Brain microvascular endothelial cell (primary cell): ENCODE results near the gene GJA3.

ENCODE experiments used
- DNase-seq: peaks from one replicate; pipeline ENCODE4 v3.0.0-alpha.2; 2020
- H3K27ac ChIP-seq: fragments of 250-450 bp; sonication (Bioruptor Pico); 2 replicates; pipeline ENCODE4 v1.5.1; 2020; ENCODE audit warnings: mild to moderate bottlenecking, moderate library complexity
- H3K27me3 ChIP-seq: fragments of 250-450 bp; sonication (Bioruptor Pico); replicated peaks from 2 replicates; pipeline ENCODE4 v1.5.1; 2020; ENCODE audit warnings: mild to moderate bottlenecking
- H3K36me3 ChIP-seq: fragments of 250-450 bp; sonication (Bioruptor Pico); replicated peaks from 2 replicates; pipeline ENCODE4 v1.5.1; 2020; ENCODE audit warnings: mild to moderate bottlenecking
- H3K4me3 ChIP-seq: 2 replicates; pipeline ENCODE4 v1.5.1; 2011; ENCODE audit warnings: low read depth, mild to moderate bottlenecking, control low read depth, low read length, moderate library complexity
- in situ Hi-C: cut with HindIII; loops from 2 replicates; pipeline ENCODE4 v1.10.0; 2017; ENCODE audit warnings: low sequenced_read_pairs, low pct_ligation_motif_present
- TF ChIP-seq, protein P1 (sequence below): IDR thresholded peaks from 2 replicates; pipeline ENCODE4 v1.5.1; 2011; ENCODE audit warnings: low read depth, mild to moderate bottlenecking, moderate library complexity, low read length, control low read depth, inconsistent platforms; ENCODE audit errors: missing control alignments

GJA3 gene

DNA sequence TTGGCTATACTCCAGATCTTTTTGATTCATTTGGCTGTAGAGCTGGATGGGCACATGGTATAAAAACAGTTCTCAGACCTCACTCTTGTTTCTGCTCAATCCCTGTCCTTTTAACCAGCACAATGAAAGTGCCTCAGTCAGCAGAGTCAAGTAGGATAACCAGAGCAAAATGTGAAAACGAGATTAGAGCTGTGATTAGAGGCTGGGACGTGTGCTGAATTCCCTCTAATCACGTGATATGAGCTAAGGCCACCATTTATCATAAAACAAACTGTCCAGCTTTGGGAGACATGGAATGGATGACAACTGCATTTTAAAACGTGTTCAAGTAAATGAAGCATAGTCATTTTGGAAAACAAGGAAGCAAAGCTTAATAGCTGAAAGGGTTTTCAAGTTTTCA, 54.1 kb downstream of the GJA3 start:
- Histone ChIP-seq H3K27ac (no peak overlapping the region), H3K4me3 (no peak overlapping the region), H3K27me3 (peaks cover 8% of the 10 kb centered on the region), H3K36me3 (no peaks in the 10 kb centered on the region)
- no peak for DNase-seq
- in situ Hi-C loops = no loop called here
- TF ChIP-seq, protein P1, sequence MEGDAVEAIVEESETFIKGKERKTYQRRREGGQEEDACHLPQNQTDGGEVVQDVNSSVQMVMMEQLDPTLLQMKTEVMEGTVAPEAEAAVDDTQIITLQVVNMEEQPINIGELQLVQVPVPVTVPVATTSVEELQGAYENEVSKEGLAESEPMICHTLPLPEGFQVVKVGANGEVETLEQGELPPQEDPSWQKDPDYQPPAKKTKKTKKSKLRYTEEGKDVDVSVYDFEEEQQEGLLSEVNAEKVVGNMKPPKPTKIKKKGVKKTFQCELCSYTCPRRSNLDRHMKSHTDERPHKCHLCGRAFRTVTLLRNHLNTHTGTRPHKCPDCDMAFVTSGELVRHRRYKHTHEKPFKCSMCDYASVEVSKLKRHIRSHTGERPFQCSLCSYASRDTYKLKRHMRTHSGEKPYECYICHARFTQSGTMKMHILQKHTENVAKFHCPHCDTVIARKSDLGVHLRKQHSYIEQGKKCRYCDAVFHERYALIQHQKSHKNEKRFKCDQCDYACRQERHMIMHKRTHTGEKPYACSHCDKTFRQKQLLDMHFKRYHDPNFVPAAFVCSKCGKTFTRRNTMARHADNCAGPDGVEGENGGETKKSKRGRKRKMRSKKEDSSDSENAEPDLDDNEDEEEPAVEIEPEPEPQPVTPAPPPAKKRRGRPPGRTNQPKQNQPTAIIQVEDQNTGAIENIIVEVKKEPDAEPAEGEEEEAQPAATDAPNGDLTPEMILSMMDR = no peak

DNA sequence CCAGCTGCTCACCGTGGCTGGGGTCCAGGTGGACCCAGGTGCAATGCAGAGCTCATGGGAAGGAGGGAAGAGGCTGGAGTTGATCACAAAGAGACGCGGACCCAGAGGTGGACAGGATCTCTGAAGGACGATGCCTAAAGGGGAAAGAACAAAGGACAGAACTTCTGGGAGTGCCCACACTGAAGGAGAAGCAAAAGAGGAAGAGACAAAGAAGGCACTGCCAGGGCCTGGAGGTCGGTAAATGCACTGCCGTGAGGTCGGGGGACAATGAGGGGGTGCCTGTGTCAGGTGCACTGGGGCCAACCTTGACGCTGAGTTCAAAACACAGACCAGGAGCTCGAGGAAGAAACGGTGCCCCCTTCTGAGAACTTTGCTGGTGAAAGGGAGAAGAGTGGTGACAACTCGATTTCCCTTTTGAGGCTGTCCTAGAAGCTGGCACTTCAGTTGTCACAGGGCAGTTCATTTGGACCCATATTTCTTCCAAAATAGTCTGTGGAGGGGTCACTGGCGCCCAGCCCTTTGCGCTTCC, 55.6 kb downstream of the GJA3 start:
- in situ Hi-C loops = no loop called here
- Histone ChIP-seq H3K27me3 (peaks cover 9% of the 10 kb centered on the region), H3K36me3 (no peaks in the 10 kb centered on the region), H3K27ac (no peak overlapping the region), H3K4me3 (no peak overlapping the region)
- TF ChIP-seq, protein P1 = no peak
- DNase-seq = no peak

DNA sequence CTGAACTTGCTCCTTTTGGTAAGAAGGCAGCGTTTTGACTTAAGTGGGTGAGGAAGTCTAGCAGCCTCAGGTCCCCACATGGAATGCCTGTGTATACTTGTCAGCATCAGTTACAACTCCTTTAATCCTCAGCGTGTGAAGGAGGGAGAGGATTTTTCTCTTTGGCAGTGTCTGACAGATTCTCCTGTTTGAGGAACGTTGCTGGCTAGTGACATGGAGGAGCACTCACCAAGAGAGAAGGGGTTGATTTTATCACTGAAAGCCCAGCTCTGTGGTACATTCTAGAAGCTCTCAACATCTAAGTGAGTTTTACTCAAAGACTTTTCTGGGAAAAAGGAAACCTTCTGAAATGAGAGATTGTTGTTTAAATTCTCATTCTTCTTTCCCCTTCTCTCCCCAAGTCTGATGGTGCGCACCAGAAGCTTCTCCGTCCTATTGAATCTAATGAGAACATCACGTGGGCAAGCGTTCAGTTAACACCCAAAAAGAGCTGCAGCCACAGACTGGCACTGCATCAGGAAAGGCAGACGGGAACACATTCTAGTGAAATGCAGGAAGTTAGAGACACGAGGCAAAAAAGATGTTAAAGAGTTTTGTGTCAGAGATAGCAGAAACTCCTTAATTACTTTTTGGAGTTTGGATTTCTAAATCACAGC, 58.2 kb downstream of the GJA3 start:
- Histone ChIP-seq H3K27me3 (peaks cover 9% of the 10 kb centered on the region), H3K36me3 (no peaks in the 10 kb centered on the region), H3K4me3 (no peak overlapping the region), H3K27ac (no peak overlapping the region)
- in situ Hi-C loops = no loop called here
- TF ChIP-seq, protein P1 = no peak
- DNase-seq = no peak

DNA sequence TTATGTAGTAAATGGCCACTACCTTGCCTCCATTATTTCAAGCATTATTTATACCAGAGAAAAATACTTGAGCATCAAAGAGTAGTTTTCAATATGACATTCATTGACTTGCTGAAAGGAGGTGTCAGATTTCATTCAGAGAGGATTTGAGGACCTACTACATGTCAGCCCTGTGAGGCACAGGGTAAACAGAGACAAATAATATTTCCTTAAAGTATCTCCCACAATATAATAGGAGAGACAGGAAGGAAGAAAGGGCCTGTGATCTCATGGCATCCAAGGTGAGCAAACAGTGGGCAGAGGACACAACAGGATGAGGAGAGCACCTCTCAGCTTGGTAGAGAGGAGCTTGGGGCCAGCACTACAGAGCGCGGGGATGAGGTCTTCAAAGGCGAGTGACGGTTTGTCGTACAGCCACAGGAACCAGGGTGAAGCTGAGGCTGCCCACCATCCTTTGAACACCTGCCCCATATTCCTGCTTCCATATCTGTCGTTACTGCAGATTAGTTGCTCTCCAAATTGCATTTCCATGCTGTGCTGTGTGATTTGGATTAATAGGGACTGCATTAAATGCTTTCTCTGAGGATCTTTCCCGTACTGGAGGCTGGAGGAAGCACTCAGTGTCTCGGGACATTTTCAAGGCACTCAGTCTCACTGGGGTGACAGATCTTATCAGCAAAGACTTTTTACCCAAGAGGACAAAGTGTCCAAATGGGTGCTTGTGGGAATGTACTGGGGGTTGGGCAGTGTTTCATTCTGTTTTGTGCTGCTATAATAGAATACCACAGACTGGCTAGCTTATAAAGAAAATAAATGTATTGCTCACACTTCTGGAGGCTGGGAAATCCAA, 59.2 kb downstream of the GJA3 start:
- TF ChIP-seq, protein P1 = no peak
- Histone ChIP-seq H3K4me3 (no peak overlapping the region), H3K36me3 (no peaks in the 10 kb centered on the region), H3K27me3 (peaks cover 6% of the 10 kb centered on the region), H3K27ac (no peak overlapping the region)
- DNase-seq = no peak
- in situ Hi-C loops = no loop called here

DNA sequence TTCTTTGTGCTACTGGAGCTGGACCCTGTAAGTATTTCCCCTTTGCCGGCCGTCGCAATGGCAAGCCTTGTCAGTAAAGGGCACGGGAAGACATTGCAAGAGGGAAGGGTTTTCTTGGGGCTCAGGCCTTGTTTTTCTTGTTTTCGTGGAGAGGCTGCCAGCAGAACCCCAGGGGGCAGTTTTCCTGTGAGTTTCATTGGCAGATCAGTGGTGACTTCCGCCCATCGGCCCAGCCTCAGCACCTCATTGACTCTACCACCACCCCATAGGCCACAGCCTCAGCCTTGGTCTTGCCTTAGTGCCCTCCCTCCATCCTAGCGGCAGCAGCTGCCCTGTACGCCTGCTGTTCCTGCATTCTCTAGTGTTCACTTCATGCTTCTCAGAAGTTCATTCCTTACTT, 61.5 kb downstream of the GJA3 start:
- H3K36me3 ChIP-seq = no peaks in the 10 kb centered on the region
- TF ChIP-seq, protein P1 = no peak

More for the DNA sequence above, 61.5 kb downstream of the GJA3 start:
- DNase-seq = no peak
- Histone ChIP-seq H3K27ac (no peak overlapping the region), H3K27me3 (peaks cover 5% of the 10 kb centered on the region), H3K4me3 (no peak overlapping the region)
- in situ Hi-C loops = no loop called here
